T-helper 2 cell treated with Interferon-gamma antibody and Interleukin-4, amounts not matched to agents 100 ng/mL and 5 ng/mL, for 36 hours (primary cell): ENCODE measurements around the gene THY1. TPM values are rescaled to one million over a fixed set of nuclear protein-coding genes. Genes with fewer than 3 reads are reported as not detected.
"Not testable (repeated sequence)": the region's sequence is repeated elsewhere in the genome, so short reads cannot be mapped to it uniquely, and the experiment has no call there.

ENCODE experiments used
- intact Hi-C: fragments of 100-400 bp; cut with micrococcal nuclease; formaldehyde crosslinking; loops from one replicate; pipeline ENCODE4 v1.15.1; 2023
- total RNA-seq: library from RNA; stranded (reverse); gene quantifications from 2 replicates; pipeline ENCODE4 v1.2.3, GENCODE V29; 2022

Gene THY1
- 10.3 and 11.3 TPM in 2 replicates for total RNA-seq

DNA sequence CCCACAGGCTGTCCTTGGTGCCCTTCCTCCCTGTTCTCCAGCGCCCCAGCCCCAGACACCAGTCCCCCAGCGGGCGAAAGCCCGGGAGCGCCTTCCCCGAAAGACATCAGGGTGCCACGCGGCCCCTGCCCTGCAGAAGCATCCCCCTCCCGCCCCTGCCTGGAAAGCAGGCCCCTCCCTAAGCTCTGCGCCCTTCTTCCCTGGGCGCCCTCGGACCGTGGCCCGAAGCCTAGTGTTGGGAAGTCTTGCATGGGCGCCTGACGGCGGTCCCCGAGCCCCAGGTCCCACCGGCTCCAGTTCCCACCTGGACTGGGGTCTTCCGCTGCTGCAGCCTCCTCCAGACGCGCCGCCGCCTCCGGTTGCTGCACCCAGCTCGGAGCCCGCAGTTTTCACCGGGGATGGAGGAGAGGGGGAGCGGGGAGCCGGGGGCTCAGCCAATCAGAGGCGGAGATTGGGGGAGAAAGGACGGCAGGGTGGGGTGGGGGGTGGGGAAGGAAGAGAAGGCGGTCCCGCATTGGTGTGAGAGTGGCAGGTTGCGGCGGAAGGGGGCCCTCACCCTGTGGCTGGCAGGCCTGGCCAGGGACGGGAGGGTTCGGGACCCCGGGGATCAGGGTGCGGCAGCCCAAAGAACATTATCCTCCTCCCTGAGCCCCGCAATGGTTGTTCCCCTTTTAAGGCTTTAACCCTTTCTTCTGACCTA lies at the start of gene THY1:
Gene THY1 (minus strand): TSS at position 364 of the 700 bp plus-strand sequence. CDS start 2,267 bp downstream, outside the sequence.
- intact Hi-C loops: no loop called here

- intact Hi-C loops: no loop called here
Observed at GRCh38 chr11:119472186-119472855, 49.3 kb upstream of the THY1 start.

DNA sequence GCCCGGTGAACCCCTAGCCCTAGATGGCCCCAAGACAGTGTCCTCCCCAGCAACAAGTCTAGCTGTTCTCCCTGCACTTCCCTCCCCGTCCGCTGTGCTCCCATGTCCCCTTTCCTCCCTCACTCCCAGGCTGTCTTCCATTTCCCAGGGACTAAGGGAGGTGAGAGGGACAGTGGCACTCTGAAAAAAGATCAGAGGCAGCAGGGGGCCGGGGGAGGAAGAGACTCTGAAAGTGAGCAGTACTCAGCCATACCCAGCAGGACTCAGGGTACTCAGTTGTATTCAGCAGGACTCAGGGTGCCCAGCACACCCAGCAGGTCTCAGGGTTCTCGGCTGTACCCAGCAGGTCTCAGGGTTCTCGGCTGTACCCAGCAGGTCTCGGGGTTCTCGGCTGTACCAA lies 48.4 kb upstream of the THY1 start:
- intact Hi-C loops: no loop called here

DNA sequence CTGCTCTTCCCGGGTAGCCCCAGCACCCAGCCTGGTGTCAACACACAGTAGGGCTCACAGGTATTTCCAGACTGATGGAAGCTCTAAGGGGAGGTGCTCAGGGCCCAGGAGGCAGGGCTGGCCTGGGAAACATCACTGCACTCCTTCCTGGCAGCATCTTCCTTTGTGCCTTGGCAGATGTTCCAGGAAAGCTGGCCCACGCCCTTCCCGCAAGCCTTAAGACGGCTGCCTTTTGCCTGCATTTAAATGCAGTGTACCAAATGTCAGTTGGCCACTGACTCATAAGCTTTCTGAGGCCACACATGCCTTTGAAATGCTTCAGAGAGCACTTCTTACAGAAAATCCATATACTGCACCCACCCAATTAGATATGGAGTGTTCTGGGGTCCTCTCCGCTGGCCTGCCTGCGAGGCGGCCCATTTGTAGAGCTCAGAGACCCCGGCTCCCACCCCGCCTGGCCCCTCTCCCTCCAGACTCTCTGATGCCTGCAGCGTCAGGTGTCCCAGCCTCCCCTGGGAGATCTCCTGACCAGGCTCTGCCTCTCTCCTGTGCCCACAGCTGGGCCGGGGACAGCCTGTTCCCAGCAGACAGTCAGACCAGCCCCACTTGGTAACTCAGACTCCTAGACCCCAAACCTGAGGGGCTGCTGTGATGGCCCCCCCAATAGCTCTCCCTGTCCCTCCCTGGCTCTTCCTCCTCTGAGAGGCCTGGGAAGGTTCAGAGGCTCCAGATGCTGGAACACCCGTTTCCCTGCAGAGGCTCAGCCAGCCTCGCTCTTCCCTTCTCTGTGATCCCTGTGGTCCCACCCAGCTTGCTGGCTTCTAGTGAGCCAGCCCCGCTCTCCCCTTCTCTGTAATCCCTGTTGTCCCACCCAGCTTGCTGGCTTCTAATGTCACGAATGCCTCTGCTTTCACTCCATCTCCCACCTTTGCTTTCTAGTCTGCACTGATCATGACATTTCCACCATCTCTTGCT lies 47.6 kb upstream of the THY1 start:
- intact Hi-C loops: no loop called here

DNA sequence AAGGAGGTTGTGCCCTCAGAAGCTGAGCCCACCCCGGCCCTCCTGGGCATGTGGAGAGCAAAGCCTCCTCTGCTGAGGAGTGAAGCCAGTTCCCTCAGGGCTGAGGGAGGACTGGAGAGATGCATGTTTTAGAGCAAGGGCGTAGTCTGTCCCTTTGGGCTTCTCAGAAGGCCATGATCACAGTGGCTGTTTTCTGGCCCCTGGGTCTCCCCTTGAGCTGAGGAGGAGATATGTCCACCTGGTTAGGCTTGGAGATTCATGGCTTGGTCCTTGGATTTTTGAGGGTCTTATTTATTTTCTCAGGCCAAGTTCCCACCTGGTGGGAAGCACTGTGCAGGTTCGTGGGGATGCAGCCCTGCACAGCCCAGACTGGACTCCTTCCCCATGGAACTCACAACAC lies 46.5 kb upstream of the THY1 start:
- intact Hi-C loops: no loop called here

DNA sequence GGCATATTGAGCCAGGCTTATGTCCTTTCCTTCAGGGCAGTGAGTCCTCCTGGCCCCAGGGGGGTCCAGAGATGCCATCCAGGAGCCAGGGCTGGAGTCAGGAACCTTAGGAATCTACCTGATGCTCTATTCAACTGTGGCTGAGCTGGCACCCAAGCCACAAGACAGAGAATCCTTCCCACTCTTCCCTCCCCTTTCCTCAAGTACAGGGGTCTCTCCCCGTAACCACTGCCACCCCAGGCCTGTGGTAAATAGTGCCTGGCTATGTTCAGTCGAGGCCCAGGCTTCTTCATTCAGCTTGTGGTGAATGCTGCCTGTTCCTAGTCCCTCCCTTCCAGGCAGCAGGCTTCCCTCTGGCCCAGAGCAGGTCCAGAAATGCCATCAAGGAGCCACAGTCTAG lies 45.5 kb upstream of the THY1 start:
- intact Hi-C loops: no loop called here

DNA sequence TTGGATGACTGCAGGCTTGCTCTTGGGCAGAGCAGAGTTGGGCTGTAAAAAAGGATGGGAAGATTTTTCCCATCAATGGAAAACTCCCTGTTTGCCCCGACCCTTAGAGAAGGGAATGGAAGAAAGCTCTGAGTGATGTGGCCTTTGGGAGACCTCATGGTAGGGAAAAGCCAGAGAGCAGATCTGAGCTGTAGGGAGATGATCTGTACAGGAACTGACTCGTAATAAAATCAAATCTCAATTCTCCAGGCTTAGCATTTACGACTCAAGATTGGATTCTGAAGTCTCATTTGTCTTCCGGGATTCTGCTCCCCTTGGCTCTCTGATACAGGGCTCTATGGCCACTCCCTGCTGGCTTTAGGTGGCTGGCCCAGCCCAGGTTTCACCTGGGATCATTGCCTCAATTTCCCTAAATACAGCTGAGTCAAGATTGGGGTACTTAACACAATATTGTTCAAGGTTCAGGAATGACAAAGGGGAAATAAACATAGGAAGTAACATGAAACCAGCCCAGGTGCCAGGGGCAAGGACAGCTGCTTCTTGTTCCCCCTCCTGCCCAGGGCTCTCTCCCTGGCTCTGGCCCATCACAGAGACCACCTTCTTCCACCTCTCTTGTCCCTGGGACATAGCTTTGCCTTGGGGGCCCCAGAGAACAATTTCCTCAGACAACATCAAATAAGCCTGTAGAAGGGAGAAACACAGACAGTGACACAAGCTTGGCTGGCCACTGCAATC lies 38.4 kb upstream of the THY1 start:
- intact Hi-C loops: no loop called here

DNA sequence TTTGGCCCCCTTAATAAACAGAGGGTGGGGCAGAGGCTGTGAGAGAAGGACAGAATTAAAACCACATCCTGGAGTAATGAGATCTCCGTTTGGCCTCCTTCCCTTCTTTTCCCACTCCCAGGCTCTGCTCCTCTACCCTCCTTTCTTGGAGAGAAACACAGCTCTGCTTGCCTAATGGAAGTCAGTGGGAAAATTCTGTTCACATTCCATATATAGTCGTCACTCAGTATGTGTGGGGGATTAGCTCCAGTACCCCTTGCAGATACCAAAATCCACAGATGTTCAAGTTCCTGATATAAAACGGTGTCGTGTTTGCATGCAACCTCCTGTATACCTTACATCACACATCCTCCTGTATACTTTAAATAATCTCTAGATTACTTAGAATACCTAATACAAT lies 37.6 kb upstream of the THY1 start:
- intact Hi-C loops: no loop called here

GRCh38 chr11:119460097-119460496 lies 37.1 kb upstream of the THY1 start:
- intact Hi-C loops: no loop called here

DNA sequence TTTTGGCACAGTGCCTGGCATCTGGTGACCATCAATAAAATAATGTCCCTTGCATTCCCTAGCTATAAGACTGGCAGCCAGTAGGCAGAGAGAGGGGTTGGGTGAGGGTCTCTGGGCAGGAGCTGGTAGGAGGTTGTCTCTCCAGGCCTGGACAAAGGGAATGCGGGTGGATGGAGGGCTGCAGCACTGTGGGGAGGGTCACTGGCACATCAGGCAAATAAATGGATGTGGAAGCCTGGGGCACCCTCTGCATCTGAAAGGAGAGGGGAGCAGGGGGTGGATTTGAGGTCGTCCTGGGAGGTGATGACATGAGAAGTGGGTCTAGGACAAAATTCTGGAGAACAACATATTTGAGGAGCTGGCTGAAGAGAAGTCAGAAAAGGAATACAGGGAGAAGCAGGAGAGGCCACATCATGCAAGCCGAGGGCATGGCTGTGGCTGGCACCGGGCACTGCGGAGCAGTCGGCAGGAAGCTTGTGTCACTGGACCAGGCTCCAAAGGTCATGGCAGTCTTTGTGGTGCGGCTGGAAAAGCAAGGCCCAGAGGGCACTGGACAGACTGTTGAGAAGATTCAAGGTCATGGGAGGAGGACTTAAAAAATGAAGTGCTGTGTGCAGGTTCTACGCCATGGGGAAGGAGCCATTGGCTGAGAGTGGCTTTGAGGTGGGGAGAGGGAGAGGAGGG lies 36.5 kb upstream of the THY1 start:
- intact Hi-C loops: no loop called here

GRCh38 chr11:119455708-119456107 lies 32.7 kb upstream of the THY1 start:
- intact Hi-C loops: not testable (repeated sequence)

DNA sequence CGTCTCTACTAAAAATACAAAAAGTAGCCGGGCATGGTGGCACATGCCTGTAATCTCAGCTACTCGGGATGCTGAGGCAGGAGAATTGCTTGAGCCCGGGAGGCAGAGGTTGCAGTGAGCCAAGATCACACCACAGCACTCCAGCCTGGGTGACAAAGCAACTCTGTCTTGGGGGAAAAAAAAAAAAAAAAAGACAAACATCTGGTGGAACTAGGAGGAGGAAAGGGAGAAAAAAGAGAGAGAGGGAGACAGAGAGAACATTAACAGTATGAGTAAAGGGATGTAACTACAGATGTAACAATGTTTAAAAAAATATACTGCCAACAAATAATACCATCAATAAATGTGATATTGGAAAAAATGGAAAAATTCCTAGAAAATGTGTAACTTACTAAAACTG lies 32.3 kb upstream of the THY1 start:
- intact Hi-C loops: not testable (repeated sequence)

DNA sequence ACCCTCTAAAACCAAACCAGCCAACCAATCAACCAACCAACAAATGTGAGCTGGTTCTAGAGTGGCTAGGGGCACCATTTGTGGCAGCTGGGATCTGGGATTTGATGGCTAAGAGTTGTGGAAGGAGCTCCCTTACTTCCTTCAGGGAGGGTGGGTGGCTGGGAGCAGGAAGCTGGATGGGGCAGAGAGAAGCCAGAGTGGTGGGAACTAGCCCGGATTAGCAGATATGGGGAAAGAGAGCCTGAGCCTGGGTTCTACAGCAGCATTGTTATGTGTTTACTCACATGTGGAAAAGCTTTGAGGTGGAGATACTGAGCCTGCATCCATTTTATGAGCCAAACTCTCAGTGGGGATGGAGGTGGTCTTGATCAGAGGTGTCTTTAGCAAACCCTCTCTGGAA lies 30.9 kb upstream of the THY1 start:
- intact Hi-C loops: no loop called here

DNA sequence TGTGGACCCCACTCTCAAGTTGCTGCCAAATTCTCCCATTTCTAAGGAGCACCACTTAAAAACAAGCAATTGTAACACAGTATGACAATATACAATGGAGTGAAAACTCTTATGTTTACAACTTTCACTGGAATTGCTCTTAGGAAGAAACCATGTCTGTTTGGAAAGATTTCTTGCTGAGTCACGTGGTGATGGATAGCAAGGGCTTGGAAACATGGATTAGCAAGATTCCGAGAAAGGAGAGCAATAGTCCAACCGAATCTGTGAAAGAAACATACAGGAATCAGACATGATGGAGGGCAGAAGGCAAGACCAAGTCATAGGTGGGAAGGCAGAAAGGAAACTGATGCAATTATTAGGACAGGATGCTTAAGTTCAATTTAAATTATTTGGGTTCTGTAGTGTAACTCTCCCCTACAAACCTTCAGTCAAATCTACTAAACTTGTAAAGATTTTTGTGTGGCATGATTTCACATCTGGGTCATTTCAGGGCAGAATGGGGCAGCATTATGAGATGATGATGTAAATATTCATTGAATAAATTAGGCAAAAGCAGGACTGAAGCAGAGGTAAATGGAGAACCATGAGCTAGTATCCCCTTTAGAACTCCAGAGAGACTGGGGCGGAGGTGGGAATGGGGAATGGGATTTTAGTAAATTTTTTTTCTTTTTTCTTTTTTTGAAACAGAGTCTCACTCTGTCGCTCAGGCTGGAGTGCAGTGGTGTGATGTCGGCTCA lies 27.8 kb upstream of the THY1 start:
- intact Hi-C loops: no loop called here

DNA sequence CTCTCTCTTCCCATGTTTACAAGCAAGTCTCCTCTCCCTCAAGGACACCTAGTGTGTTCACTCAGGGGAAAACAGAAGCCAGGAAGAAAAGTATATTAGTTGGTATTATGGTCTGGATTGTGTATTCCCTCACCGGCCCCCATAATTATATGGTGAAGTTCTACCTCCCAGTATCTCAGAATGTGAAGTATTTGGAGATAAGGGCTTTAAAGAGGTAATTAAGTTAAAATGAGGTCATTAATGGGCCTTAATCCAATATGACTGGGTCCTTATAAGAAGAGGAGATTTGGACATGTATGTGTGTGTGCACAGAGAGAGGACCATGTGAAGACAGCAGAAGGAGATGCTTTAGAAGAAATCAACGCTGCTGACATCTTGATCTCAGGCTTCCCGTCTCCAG lies 26.5 kb upstream of the THY1 start:
- intact Hi-C loops: no loop called here

DNA sequence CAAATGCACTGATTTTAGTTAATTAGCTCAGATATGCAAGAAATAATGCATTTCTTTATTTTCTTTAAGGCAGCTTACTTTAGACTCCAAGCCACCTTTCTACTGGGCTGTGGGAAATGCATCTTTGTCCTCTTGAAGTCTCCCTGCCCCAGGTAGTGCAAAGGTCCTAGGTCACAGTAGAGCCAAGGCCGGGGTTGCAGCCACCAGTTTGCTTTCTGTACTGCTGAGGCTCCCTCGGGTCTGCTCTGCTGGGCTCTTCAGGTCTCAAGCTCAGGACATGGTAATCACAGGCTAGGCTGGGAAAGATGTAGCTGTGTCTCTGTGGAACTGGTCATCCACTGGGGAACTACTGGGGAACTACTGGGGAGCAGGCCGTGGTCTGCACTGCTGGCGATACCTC lies 25.4 kb upstream of the THY1 start:
- intact Hi-C loops: no loop called here

- intact Hi-C loops: no loop called here
Observed at GRCh38 chr11:119447664-119448242, 24.8 kb upstream of the THY1 start.

DNA sequence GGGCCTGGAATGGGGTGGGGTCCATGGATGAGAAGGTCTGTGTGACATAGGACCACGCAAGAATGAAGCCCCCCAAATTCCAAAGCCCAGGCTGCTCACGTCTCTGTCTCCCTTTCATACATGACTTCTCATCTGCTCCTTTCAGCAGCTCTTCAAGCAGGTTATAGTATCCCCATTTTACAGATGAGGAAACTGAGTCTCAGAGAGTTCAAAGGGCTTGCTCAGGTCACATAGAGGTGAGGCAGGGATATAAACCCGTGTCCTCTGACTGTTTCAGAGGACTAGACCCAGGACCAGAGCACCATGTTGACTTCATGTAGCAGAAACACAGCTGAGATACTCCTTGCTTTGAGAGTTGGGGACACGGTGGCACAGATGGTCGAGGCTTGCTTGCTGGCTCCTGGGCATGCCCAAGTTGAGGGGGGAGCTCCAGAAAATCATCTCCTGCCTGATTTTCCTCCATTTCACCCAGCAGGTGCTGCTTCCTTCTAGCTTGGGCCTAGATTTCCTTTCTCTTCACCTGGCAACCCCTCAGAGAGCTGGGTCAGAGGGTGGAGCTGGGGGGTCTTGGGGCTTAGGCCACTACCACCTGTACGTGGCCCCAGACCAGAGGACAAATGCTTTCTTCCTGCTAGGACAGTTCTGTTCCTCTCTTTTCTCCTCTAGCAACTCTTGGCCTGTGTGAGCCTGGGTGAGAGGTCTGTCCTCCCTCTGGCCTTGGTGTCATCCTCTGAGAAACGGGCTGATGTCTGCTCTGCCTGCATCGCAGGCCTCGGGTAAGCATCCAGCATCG lies 24.1 kb upstream of the THY1 start:
- intact Hi-C loops: no loop called here

DNA sequence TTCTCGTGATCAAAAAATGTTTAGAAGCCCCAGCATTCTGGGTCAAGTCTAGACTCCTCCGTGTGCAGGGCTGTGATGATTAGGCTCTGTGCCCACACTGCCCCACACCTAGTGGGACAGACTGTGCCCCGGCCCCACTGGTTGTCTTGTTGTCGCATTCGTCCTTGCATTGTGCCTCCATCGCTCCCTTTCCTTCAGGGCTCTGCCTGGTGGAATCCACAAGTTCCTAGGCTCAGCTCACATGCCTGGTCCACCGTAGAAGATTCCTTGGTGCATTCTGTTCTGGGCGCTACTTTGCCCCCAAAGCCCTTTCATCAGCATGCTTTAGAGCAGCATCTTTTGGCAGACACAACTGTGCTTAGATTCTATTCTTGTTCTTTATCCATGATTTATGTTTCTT lies 23.5 kb upstream of the THY1 start:
- intact Hi-C loops: no loop called here
